Endodermal cell (in vitro differentiated cells): Measurements from ENCODE around the gene MLANA. TPM values are rescaled to one million over a fixed set of nuclear protein-coding genes. Genes with fewer than 3 reads are reported as not detected.

Experiments used
- DNase-seq: peaks from one replicate; pipeline ENCODE4 v3.0.0-alpha.2; 2017
- H3K27ac ChIP-seq: 2 replicates; pipeline ENCODE4 v1.5.1; 2013; ENCODE audit warnings: mild to moderate bottlenecking, low read depth, low read length, moderate library complexity
- H3K27me3 ChIP-seq: 2 replicates; pipeline ENCODE4 v1.6.1; 2013; ENCODE audit warnings: mild to moderate bottlenecking, low read length, moderate library complexity; ENCODE audit not compliant: insufficient read depth, control insufficient read depth, poor library complexity, severe bottlenecking
- H3K36me3 ChIP-seq: 2 replicates; pipeline ENCODE4 v1.7.0; 2013; ENCODE audit warnings: mild to moderate bottlenecking, low read length, moderate library complexity; ENCODE audit not compliant: control insufficient read depth, insufficient read depth
- H3K4me1 ChIP-seq: one replicate; pipeline ENCODE4 v1.7.0; 2013; ENCODE audit warnings: low read length; ENCODE audit not compliant: control insufficient read depth, insufficient read depth
- H3K4me3 ChIP-seq: 2 replicates; pipeline ENCODE4 v1.5.1; 2013; ENCODE audit warnings: mild to moderate bottlenecking, low read length, moderate library complexity
- H3K9ac ChIP-seq: 2 replicates; pipeline ENCODE4 v1.6.1; 2013; ENCODE audit warnings: mild to moderate bottlenecking, low read length, moderate library complexity; ENCODE audit not compliant: poor library complexity, severe bottlenecking; ENCODE audit errors: extremely low read depth
- H3K9me3 ChIP-seq: 2 replicates; pipeline ENCODE4 v1.6.1; 2013; ENCODE audit warnings: mild to moderate bottlenecking, low read length, moderate library complexity; ENCODE audit not compliant: control insufficient read depth
- H3K27ac Mint-ChIP-seq: 2 replicates; pipeline ENCODE4 v1.8.0; 2020; ENCODE audit warnings: mixed read lengths
- H3K27me3 Mint-ChIP-seq: 2 replicates; pipeline ENCODE4 v1.8.0; 2021; ENCODE audit warnings: mild to moderate bottlenecking, mixed read lengths; ENCODE audit not compliant: insufficient read depth
- H3K36me3 Mint-ChIP-seq: 2 replicates; pipeline ENCODE4 v1.8.0; 2020; ENCODE audit warnings: low read depth, mixed read lengths
- H3K4me1 Mint-ChIP-seq: 2 replicates; pipeline ENCODE4 v1.8.0; 2020; ENCODE audit warnings: mixed read lengths
- H3K4me3 Mint-ChIP-seq: 2 replicates; pipeline ENCODE4 v1.8.0; 2020; ENCODE audit warnings: mild to moderate bottlenecking, moderate library complexity, mixed read lengths
- H3K9me3 Mint-ChIP-seq: 2 replicates; pipeline ENCODE4 v1.8.0; 2020; ENCODE audit warnings: mild to moderate bottlenecking, mixed read lengths
- CTCF ChIP-seq: fragments of 200-600 bp; sonication (generic); conservative IDR thresholded peaks from 2 replicates; pipeline ENCODE4 v1.5.0; 2021; ENCODE audit warnings: antibody characterized with exemption, mild to moderate bottlenecking
- WGBS, 2 experiments: methylation state at CpG; one replicate each; pipeline versions ENCODE4 v1.1.5 to v1.1.7; 2013; ENCODE audit warnings: missing lambda C conversion rate in 2 of 2, mixed read lengths in 1 of 2; ENCODE audit not compliant: insufficient coverage in 1 of 2, insufficient read length in 1 of 2; 5-methylcytosine and 5-hydroxymethylcytosine counted together
- total RNA-seq, 2 donors: library from RNA; stranded (reverse); fragmentation: NEBNext Ultra II Directional in 1 of 2; extraction: Animal tissue kit (Norgen Biotek cat#: 25700) in 1 of 2; gene quantifications; 2 replicates in 1 of 2; 3 replicates in 1 of 2; pipeline ENCODE4 v1.2.1, GENCODE V29; 2021

The MLANA gene
- total RNA-seq, 2 donors from 2014 or later, result not detected

GRCh38 chr9:5918460-5918859 is 27.8 kb downstream of the MLANA start:
- peaks cover 10% of the 10 kb centered on the region for H3K4me1 Mint-ChIP-seq

GRCh38 chr9:5920860-5921328 is 30.2 kb downstream of the MLANA start:
- no peak overlapping the region for H3K27ac Mint-ChIP-seq
- Histone ChIP-seq H3K27ac (no peak overlapping the region), H3K9ac (no peak overlapping the region), H3K27me3 (no peaks in the 10 kb centered on the region), H3K4me1 (peaks cover 7% of the 10 kb centered on the region), H3K9me3 (no peaks in the 10 kb centered on the region), H3K36me3 (peaks cover 50% of the 10 kb centered on the region), H3K4me3 (no peak overlapping the region)
- no peak for TF ChIP-seq CTCF
- WGBS, 2 experiments, result 92 to 94% methylated on average over 2 of the region's 2 CpGs
- no peak overlapping the region for H3K4me3 Mint-ChIP-seq
- DNase-seq, result no peak
- peaks cover 10% of the 10 kb centered on the region for H3K4me1 Mint-ChIP-seq
- no peaks in the 10 kb centered on the region for H3K27me3 Mint-ChIP-seq
- peaks cover 37% of the 10 kb centered on the region for H3K36me3 Mint-ChIP-seq
- no peaks in the 10 kb centered on the region for H3K9me3 Mint-ChIP-seq

More at GRCh38 chr9:5918460-5918859, 27.8 kb downstream of the MLANA start:
- H3K4me3 ChIP-seq, result no peak overlapping the region
- no peak overlapping the region for H3K9ac ChIP-seq
- TF ChIP-seq CTCF, result no peak
- Mint-ChIP-seq H3K9me3 (no peaks in the 10 kb centered on the region), H3K36me3 (peaks cover 34% of the 10 kb centered on the region), H3K27me3 (no peaks in the 10 kb centered on the region), H3K27ac (no peak overlapping the region), H3K4me3 (no peak overlapping the region)
- H3K27me3 ChIP-seq, result no peaks in the 10 kb centered on the region
- DNase-seq, result no peak
- peaks cover 38% of the 10 kb centered on the region for H3K36me3 ChIP-seq
- H3K27ac ChIP-seq, result no peak overlapping the region
- H3K4me1 ChIP-seq, result peaks cover 7% of the 10 kb centered on the region
- 100% methylated on average over 1 of the region's 3 CpGs for WGBS, 2 experiments
- no peaks in the 10 kb centered on the region for H3K9me3 ChIP-seq

GRCh38 chr9:5922192-5922591 is 31.5 kb downstream of the MLANA start:
- H3K9me3 ChIP-seq, result no peaks in the 10 kb centered on the region
- Mint-ChIP-seq H3K27me3 (no peaks in the 10 kb centered on the region), H3K27ac (no peak overlapping the region), H3K4me3 (no peak overlapping the region), H3K4me1 (peaks cover 10% of the 10 kb centered on the region), H3K9me3 (no peaks in the 10 kb centered on the region), H3K36me3 (peaks cover 37% of the 10 kb centered on the region)
- H3K27me3 ChIP-seq, result no peaks in the 10 kb centered on the region
- 91 to 92% methylated on average over 2 of the region's 2 CpGs for WGBS, 2 experiments
- peaks cover 7% of the 10 kb centered on the region for H3K4me1 ChIP-seq
- H3K9ac ChIP-seq, result no peak overlapping the region
- no peak overlapping the region for H3K4me3 ChIP-seq
- H3K36me3 ChIP-seq, result peaks cover 50% of the 10 kb centered on the region
- no peak for DNase-seq
- no peak overlapping the region for H3K27ac ChIP-seq
- no peak for TF ChIP-seq CTCF
